ENCODE results near the gene ELAVL1.

- TF ChIP-seq TAF1 (IDR thresholded peaks at IDR 0.05; ENCODE audit: low read depth, low read length) (no peak), POLR2A (IDR thresholded peaks at IDR 0.05; ENCODE audit: low read depth, low read length) (no peak)
Measured at GRCh38 chr19:8045872-8046568, 40.6 kb upstream of the ELAVL1 start.

Measured in GM12891 (cell line).